Measurements from ENCODE around the gene DPP6.

DNA sequence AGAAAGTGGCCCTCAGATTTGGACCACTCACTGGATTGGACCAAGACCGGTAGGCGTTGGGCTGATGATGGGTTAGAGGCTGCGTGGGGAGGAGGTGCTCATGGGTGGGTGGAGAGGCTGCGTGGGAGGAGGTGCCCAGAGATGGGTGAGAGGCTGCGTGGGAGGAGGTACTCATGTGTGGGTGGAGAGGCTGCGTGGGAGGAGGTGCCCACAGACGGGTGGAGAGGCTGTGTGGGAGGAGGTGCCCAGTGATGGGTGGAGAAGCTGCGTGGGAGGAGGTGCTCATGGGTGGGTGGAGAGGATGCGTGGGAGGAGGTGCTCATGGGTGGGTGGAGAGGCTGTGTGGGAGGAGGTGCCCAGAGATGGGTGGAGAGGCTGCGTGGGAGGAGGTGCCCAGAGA lies 604.4 kb downstream of the DPP6 start:
- TF ChIP-seq, protein P1, sequence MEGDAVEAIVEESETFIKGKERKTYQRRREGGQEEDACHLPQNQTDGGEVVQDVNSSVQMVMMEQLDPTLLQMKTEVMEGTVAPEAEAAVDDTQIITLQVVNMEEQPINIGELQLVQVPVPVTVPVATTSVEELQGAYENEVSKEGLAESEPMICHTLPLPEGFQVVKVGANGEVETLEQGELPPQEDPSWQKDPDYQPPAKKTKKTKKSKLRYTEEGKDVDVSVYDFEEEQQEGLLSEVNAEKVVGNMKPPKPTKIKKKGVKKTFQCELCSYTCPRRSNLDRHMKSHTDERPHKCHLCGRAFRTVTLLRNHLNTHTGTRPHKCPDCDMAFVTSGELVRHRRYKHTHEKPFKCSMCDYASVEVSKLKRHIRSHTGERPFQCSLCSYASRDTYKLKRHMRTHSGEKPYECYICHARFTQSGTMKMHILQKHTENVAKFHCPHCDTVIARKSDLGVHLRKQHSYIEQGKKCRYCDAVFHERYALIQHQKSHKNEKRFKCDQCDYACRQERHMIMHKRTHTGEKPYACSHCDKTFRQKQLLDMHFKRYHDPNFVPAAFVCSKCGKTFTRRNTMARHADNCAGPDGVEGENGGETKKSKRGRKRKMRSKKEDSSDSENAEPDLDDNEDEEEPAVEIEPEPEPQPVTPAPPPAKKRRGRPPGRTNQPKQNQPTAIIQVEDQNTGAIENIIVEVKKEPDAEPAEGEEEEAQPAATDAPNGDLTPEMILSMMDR (IDR thresholded peaks at IDR 0.05 in 8 of 11, conservative IDR thresholded peaks at IDR 0.05 in 3 of 11) = no peak
- TF ChIP-seq POLR2A (IDR thresholded peaks at IDR 0.05) = no peak
